Esophagus muscularis mucosa (tissue), 3 donors: ENCODE results near the gene CTNNA1.

ENCODE experiments used
- EP300 ChIP-seq: sonication (generic); formaldehyde crosslinking; IDR thresholded peaks from one replicate; pipeline ENCODE4 v1.6.1; 2017; ENCODE audit warnings: antibody characterized with exemption
- TF ChIP-seq, protein P1 (sequence below), 3 experiments: fragments of 200-600 bp in 2 of 3; fragments of 450-650 bp in 1 of 3; sonication (generic) in 2 of 3; IDR thresholded peaks; one replicate each; pipeline ENCODE4 v1.5.1; 2017 to 2019; ENCODE audit warnings: antibody characterized with exemption in 3 of 3, mild to moderate bottlenecking in 2 of 3, moderate library complexity in 1 of 3

GRCh38 chr5:138743484-138743883, 9.7 kb upstream of the CTNNA1 start:
- no peak for TF ChIP-seq EP300
- TF ChIP-seq, protein P1, sequence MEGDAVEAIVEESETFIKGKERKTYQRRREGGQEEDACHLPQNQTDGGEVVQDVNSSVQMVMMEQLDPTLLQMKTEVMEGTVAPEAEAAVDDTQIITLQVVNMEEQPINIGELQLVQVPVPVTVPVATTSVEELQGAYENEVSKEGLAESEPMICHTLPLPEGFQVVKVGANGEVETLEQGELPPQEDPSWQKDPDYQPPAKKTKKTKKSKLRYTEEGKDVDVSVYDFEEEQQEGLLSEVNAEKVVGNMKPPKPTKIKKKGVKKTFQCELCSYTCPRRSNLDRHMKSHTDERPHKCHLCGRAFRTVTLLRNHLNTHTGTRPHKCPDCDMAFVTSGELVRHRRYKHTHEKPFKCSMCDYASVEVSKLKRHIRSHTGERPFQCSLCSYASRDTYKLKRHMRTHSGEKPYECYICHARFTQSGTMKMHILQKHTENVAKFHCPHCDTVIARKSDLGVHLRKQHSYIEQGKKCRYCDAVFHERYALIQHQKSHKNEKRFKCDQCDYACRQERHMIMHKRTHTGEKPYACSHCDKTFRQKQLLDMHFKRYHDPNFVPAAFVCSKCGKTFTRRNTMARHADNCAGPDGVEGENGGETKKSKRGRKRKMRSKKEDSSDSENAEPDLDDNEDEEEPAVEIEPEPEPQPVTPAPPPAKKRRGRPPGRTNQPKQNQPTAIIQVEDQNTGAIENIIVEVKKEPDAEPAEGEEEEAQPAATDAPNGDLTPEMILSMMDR (IDR thresholded peaks at IDR 0.05), result no peak
